B cell (primary cell): ENCODE measurements around the gene TLE5. TPM values are rescaled to one million over a fixed set of nuclear protein-coding genes. Genes with fewer than 3 reads are reported as not detected.

Experiments used
- ATAC-seq: fragments of 200-7000 bp; cut with Tn5 transposase; one replicate; pipeline ENCODE4 v1.10.0; 2021; ENCODE audit warnings: low read depth, mild to moderate bottlenecking, moderate number of reproducible peaks, moderate library complexity
- CTCF ChIA-PET: fragments of 350-600 bp; sonication (Branson Sonifier 250); formaldehyde crosslinking; loops from one replicate; lab custom pipeline; 2021; ENCODE audit warnings: antibody characterized with exemption, inconsistent platforms; lab: Charles Lee
- POLR2A ChIA-PET: fragments of 350-600 bp; sonication (Branson Sonifier 250); formaldehyde crosslinking; loops from one replicate; lab custom pipeline; 2021; ENCODE audit warnings: antibody characterized with exemption; lab: Charles Lee
- DNase-seq: peaks from one replicate; pipeline ENCODE4 v3.0.0; 2013
- H2AFZ ChIP-seq: 2 replicates; pipeline ENCODE4 v1.6.1; 2012; ENCODE audit warnings: mild to moderate bottlenecking, low read depth, low read length; ENCODE audit not compliant: insufficient read depth, poor library complexity, severe bottlenecking
- H3K27ac ChIP-seq, 2 donors: 1 replicate in 1 of 2; 2 replicates in 1 of 2; pipeline ENCODE4 v1.5.1; 2012 to 2013; ENCODE audit warnings: low read length in 2 of 2, mild to moderate bottlenecking in 2 of 2, moderate library complexity in 1 of 2
- H3K27me3 ChIP-seq, 4 experiments: fragments of 200-600 bp in 1 of 4; sonication (generic) in 1 of 4; replicated peaks in 1 of 4; 1 replicate in 2 of 4; 2 replicates in 2 of 4; pipeline versions ENCODE4 v1.6.1 to v1.7.0; 2013 to 2016; ENCODE audit warnings: low read length in 3 of 4, mild to moderate bottlenecking in 2 of 4, mixed read lengths in 1 of 4, moderate library complexity in 1 of 4; ENCODE audit not compliant: insufficient read depth in 4 of 4, control insufficient read depth in 3 of 4; ENCODE audit errors: control extremely low read depth in 1 of 4
- H3K36me3 ChIP-seq, 2 experiments: replicated peaks in 1 of 2; 1 replicate in 1 of 2; 2 replicates in 1 of 2; pipeline versions ENCODE4 v1.6.1 to v1.7.1; 2013; ENCODE audit warnings: low read length in 1 of 2; ENCODE audit not compliant: insufficient read depth in 2 of 2, control insufficient read depth in 1 of 2; ENCODE audit errors: control extremely low read depth in 1 of 2, extremely low read depth in 1 of 2
- H3K4me1 ChIP-seq, 2 donors: fragments of 200-600 bp in 1 of 2; sonication (generic) in 1 of 2; 1 replicate in 1 of 2; 2 replicates in 1 of 2; pipeline versions ENCODE4 v1.5.1 to v1.6.1; 2013 to 2017; ENCODE audit warnings: low read length in 2 of 2; ENCODE audit not compliant: control insufficient read depth in 2 of 2, insufficient read depth in 2 of 2
- H3K4me2 ChIP-seq: replicated peaks from 2 replicates; pipeline ENCODE3; 2012; ENCODE audit warnings: mild to moderate bottlenecking, low read depth, low read length; ENCODE audit not compliant: poor library complexity, severe bottlenecking
- H3K4me3 ChIP-seq, 5 experiments: fragments of 200-600 bp in 1 of 5; sonication (generic) in 1 of 5; 1 replicate in 3 of 5; 2 replicates in 2 of 5; pipeline versions ENCODE4 v1.5.1 to v1.7.0; 2011 to 2016; ENCODE audit warnings: low read length in 4 of 5, mild to moderate bottlenecking in 4 of 5, low read depth in 2 of 5, control low read depth in 1 of 5, moderate library complexity in 1 of 5; ENCODE audit not compliant: insufficient read depth in 1 of 5; ENCODE audit errors: control extremely low read depth in 1 of 5, extremely low read depth in 1 of 5
- H3K79me2 ChIP-seq: fragments of 200-600 bp; sonication (generic); one replicate; pipeline ENCODE4 v1.6.0; 2016; ENCODE audit warnings: low read length; ENCODE audit not compliant: control insufficient read depth, insufficient read depth
- H3K9ac ChIP-seq: fragments of 200-600 bp; sonication (generic); 2 replicates; pipeline ENCODE4 v1.6.1; 2017; ENCODE audit warnings: mild to moderate bottlenecking, low read length, moderate library complexity
- H3K9me3 ChIP-seq, 3 donors: one replicate each; pipeline versions ENCODE4 v1.6.1 to v1.7.1; 2013; ENCODE audit warnings: low read length in 2 of 3; ENCODE audit not compliant: control insufficient read depth in 2 of 3, insufficient read depth in 1 of 3; ENCODE audit errors: control extremely low read depth in 1 of 3
- H4K20me1 ChIP-seq: 2 replicates; pipeline ENCODE4 v1.6.0; 2012; ENCODE audit warnings: mild to moderate bottlenecking, low read length; ENCODE audit not compliant: insufficient read depth, control insufficient read depth, poor library complexity, severe bottlenecking
- H3K27ac Mint-ChIP-seq: one replicate; pipeline ENCODE4 v1.8.0; 2021; ENCODE audit warnings: mixed read lengths
- H3K27me3 Mint-ChIP-seq: one replicate; pipeline ENCODE4 v1.8.0; 2021; ENCODE audit warnings: mixed read lengths
- H3K4me1 Mint-ChIP-seq: one replicate; pipeline ENCODE4 v1.8.0; 2021; ENCODE audit warnings: mixed read lengths
- H3K4me3 Mint-ChIP-seq: one replicate; pipeline ENCODE4 v1.8.0; 2021; ENCODE audit warnings: mixed read lengths
- H3K9me3 Mint-ChIP-seq: one replicate; pipeline ENCODE4 v1.8.0; 2022; ENCODE audit warnings: mixed read lengths; ENCODE audit not compliant: insufficient read depth
- CTCF ChIP-seq: fragments of 200-600 bp; IDR thresholded peaks from one replicate; pipeline ENCODE4 v1.8.0; 2022; ENCODE audit warnings: antibody characterized with exemption, mild to moderate bottlenecking
- EZH2 ChIP-seq: IDR thresholded peaks from 2 replicates; pipeline ENCODE4 v1.6.1; 2012; ENCODE audit warnings: borderline replicate concordance, low read depth, mild to moderate bottlenecking, moderate library complexity, low read length; ENCODE audit not compliant: insufficient read depth, poor library complexity, severe bottlenecking
- WGBS: methylation state at CpG from one replicate; pipeline ENCODE4 v1.1.5; 2013; ENCODE audit warnings: missing lambda C conversion rate; ENCODE audit not compliant: insufficient coverage; 5-methylcytosine and 5-hydroxymethylcytosine counted together
- intact Hi-C: fragments of 100-400 bp; cut with micrococcal nuclease; formaldehyde crosslinking; loops from one replicate; pipeline ENCODE4 v1.10.0; 2022
- polyA plus RNA-seq: library from polyadenylated mRNA; depleted of rRNA; stranded (reverse); fragments of >200 nt; gene quantifications from 2 replicates; pipeline ENCODE4 v1.2.3, GENCODE V29; 2012
- total RNA-seq, 2 donors: library from RNA; stranded (reverse); fragments of 120-200 nt in 1 of 2; gene quantifications; 1 replicate in 1 of 2; 2 replicates in 1 of 2; pipeline versions ENCODE4 v1.2.3 to v1.2.4, GENCODE V29; 2013 to 2022

TLE5 gene
- total and polyA plus RNA-seq, 2 donors (not counting 1 experiment from before 2014, with no cell fraction given) = 697 to 1,132 TPM

GRCh38 chr19:3041327-3041726, 21.0 kb downstream of the TLE5 start:
- intact Hi-C loops = no loop called here
- H3K27ac ChIP-seq = no peak overlapping the region
- DNase-seq = no peak
- H3K4me1 ChIP-seq = peaks cover 6 to 15% of the 10 kb centered on the region in 2 donors
- no peak overlapping the region for H2AFZ ChIP-seq
- Mint-ChIP-seq H3K4me1 (peaks cover 19% of the 10 kb centered on the region), H3K9me3 (no peaks in the 10 kb centered on the region), H3K27me3 (peaks cover 5% of the 10 kb centered on the region), H3K4me3 (peak overlapping the region; percentile 10), H3K27ac (peak overlapping the region; percentile 32)
- H3K4me2 ChIP-seq = peak overlapping the region; percentile 57
- no peaks in the 10 kb centered on the region for H4K20me1 ChIP-seq
- CTCF ChIA-PET = interaction anchor here (1.1 kb wide), 1 partner anchor 65 kb away, joined by 3 read pairs; no protein-coding TSS in a partner anchor
- WGBS = 92% methylated on average over 12 of the region's 12 CpGs
- POLR2A ChIA-PET = no interaction called here
- H3K27me3 ChIP-seq = peaks cover 0 to 8% (median 0%) of the 10 kb centered on the region in 4 experiments
- no peak overlapping the region for H3K4me3 ChIP-seq
- H3K9ac ChIP-seq = no peak overlapping the region
- no peak for TF ChIP-seq EZH2
- no peaks in the 10 kb centered on the region for H3K36me3 ChIP-seq
- no peaks in the 10 kb centered on the region for H3K79me2 ChIP-seq
- no peaks in the 10 kb centered on the region for H3K9me3 ChIP-seq
- ATAC-seq = no peak

DNA sequence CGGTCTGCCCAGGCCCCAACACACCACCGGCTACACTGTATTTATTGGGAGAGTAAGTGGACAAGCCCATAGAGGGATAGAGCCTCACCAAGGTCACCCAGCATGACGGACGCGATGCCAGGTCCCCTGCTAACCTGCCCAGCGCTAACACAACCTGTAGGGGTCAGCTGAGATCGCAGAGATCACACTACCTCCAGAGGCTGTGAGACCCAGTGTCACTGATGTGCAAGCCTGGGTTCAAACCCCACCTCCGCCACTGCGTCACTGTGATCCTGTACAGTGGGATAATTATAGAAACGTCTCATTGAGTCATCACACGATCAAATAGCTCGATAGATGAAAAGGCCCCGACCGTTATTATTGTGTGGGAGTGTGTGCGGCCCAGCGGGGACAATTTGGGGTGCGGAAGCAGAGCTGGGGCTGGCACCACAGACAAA, 22.6 kb downstream of the TLE5 start:
- POLR2A ChIA-PET = interaction anchor here (0.6 kb wide), 1 partner anchor 1143 kb away, joined by 3 read pairs; no protein-coding TSS in a partner anchor

More for the DNA sequence above, 22.6 kb downstream of the TLE5 start:
- Mint-ChIP-seq H3K27ac (peak overlapping the region; percentile 60), H3K4me3 (no peak overlapping the region), H3K4me1 (peaks cover 31% of the 10 kb centered on the region), H3K27me3 (peaks cover 5% of the 10 kb centered on the region), H3K9me3 (no peaks in the 10 kb centered on the region)
- H3K27ac ChIP-seq = no peak overlapping the region
- no peaks in the 10 kb centered on the region for H3K9me3 ChIP-seq
- no peak overlapping the region for H3K4me2 ChIP-seq
- no peak overlapping the region for H2AFZ ChIP-seq
- peaks cover 12 to 27% of the 10 kb centered on the region in 2 donors for H3K4me1 ChIP-seq
- 82% methylated on average over 6 of the region's 17 CpGs for WGBS
- no peak for ATAC-seq
- CTCF ChIA-PET = no interaction called here
- no peak overlapping the region for H3K9ac ChIP-seq
- H3K27me3 ChIP-seq = peaks cover 0 to 8% (median 0%) of the 10 kb centered on the region in 4 experiments
- H3K36me3 ChIP-seq = no peaks in the 10 kb centered on the region
- no peak for DNase-seq
- H4K20me1 ChIP-seq = no peaks in the 10 kb centered on the region
- intact Hi-C loops = no loop called here
- no peak overlapping the region for H3K4me3 ChIP-seq
- no peak for TF ChIP-seq CTCF
- no peak for TF ChIP-seq EZH2
- no peaks in the 10 kb centered on the region for H3K79me2 ChIP-seq
